ENCODE data around the gene HOXB1.
"Not testable (repeated sequence)": the region's sequence is repeated elsewhere in the genome, so short reads cannot be mapped to it uniquely, and the experiment has no call there.

Gene HOXB1

DNA sequence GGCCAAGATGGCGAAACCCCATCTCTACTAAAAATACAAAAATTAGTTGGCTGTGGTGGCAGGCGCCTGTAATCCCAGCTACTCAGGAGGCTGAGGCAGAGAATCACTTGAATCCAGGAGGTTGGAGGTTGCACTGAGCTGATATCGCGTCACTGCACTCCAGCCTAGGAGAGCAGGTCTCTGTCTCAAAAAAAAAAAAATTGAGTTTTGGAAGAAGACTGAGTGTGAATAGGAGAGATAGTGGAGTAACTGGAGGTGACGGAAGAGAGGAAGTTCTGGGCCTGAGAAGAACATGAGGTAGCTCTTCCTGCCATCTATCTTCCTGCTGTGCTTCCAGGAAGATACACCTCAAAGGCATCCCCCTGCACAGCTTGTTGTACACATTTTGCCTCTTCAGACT lies 11.4 kb downstream of the HOXB1 start:
- DNase-seq (ENCODE audit: low read depth in 2 of 2): no peak

GRCh38 chr17:48517478-48517877 lies 13.3 kb downstream of the HOXB1 start:
- no peak for DNase-seq (ENCODE audit: low read depth in 2 of 2)

DNA sequence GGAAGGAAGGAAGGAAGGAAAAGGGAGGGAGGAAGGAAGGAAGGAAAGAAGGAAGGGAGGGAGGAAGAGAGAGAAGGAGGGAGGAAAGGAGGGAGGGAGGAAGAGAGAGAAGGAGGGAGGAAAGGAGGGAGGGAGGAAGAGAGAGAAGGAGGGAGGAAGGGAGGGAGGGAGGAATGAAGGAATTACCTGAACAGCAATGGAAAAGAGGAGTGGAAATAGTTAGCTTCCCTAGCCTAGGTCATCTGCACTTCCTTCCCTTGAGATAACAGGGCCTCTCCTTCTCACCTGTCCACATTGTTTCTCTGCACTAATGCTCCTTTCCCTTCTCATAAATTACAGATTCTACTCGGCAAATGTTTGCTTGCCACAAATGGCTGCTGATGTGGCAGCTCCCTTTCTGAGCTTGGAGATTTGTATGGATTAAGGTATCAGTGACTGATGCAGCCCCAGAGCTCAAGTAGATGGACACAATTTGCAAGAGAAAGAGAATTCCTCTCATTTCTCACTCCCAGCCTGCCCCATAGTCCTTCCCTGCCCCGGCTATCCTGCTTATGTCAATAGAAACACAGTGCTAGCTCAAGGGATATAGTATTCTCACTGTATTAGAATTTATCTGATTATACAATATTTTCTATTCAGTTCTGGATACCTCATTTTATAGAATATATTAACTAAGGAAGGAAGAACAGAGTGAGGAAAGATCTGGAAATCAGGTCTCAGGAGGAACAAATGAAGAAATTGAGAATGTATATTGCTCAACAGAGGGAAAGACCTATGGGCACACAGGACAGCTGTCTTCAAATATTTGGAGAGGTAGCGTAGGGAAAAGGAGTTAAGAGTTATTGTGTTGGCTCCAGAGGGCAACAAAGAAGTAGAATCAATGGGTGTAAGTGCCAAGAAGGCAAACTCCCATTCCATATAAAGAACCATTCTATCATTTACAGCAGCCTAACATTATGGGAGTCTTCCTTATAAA lies 14.6 kb downstream of the HOXB1 start:
- DNase-seq (ENCODE audit: low read depth in 2 of 2): no peak

- no peak for DNase-seq (ENCODE audit: low read depth in 2 of 2)
Observed at GRCh38 chr17:48514477-48514876, 16.3 kb downstream of the HOXB1 start.

GRCh38 chr17:48513666-48514455 lies 16.9 kb downstream of the HOXB1 start:
- DNase-seq (ENCODE audit: low read depth in 2 of 2): no peak

DNA sequence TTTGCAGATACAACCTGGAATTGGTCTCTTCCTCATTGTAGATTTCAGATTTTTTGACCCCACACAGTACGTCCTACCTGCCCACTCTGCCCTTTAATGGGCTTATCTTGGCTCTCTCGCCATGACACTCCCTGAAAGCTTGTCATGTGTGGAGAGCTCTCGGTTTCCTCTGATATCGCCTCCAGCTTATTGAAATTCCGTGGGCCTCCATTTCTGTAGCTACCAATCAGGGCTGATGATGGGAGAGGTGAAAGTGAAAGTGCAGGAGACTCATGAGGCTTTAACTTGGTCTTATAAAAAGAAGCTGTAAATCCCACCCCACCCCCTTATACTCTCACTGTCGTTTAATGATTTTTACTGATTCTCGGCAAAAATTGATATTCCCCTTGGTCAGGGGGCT lies 17.7 kb downstream of the HOXB1 start:
- no peak for DNase-seq (ENCODE audit: low read depth in 2 of 2)

DNA sequence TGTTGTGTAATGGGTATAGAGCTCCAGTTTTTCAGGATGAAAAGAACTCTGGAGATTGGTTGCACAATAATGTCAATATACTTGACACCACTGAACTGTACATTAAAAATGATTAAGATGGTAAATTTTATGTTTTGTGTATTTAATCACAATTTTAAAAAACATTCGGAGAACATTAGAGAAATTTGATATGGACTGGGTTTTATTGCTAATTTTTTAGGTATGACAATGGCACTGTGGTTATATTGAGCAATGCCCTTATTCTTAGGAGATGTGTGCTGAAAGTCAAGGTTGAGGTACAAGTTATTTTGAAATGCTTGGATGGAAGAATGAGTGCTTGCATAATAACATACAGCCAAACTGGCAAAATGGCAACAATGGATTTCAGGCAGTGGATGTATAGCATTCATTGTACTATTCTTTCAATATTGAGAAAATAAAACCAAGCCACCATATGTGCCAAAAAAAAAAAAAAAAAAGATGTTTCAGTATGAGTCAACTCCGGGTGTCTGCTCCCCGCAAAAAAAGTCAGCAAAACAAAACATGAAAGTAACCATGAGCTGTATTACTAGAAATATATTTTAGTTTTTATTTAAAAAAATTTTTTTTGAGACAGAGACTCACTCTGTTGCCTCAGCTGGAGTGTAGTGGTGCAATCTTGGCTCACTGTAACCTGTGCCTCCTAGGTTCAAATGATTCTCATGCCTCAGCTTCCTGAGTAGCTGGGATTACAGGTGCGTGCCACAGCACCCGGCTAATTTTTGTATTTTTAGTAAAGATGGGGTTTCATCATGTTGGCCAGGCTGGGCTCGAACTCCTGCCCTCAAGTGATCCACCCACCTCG lies 19.8 kb downstream of the HOXB1 start:
- DNase-seq (ENCODE audit: low read depth in 2 of 2): no peak

DNA sequence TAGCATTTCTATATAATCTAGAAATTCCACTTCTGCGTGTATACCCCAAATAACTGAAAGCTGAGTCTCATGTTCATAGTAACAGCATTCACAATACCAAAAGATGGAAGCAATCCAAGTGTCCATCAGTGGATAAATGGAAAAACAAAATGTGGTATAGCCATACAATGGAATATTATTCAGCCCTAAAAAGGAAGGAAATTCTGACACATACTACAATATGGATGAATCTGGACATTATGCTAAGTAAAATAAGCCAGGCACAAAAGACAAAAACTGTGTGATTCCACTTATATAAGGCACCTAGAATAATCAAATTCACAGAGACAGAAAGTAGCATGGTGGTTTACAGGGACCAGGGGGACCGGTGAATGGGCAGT lies 20.4 kb downstream of the HOXB1 start:
- DNase-seq (ENCODE audit: low read depth in 2 of 2): no peak

GRCh38 chr17:48509708-48510107 lies 21.1 kb downstream of the HOXB1 start:
- DNase-seq (ENCODE audit: low read depth in 2 of 2): not testable (repeated sequence)

- no peak for DNase-seq (ENCODE audit: low read depth in 2 of 2)
Observed at GRCh38 chr17:48506246-48506645, 24.6 kb downstream of the HOXB1 start.

DNA sequence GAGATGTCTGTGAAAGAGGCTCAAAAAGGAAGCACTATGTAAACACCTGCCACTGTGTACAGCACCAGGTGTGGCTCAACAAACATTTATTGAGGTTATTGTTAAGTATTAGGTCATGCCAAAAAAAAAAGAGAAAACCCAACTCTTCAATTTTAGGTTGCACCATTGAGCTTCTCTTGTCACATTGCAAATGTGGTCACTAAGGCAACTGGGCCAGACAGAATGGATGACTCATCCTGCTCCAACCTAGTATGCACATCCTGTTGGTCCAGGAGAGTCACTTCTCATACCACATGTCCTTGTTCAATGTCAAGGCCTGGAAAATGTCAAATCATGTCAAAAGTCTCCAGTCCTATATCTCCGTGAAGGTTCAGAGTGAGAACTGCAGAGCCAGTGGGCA lies 25.0 kb downstream of the HOXB1 start:
- DNase-seq (ENCODE audit: low read depth in 2 of 2): peak in 1 of 2 donors; percentile 21

- no peak for DNase-seq (ENCODE audit: low read depth in 2 of 2)
Observed at GRCh38 chr17:48504953-48505352, 25.9 kb downstream of the HOXB1 start.

GRCh38 chr17:48503747-48504146 lies 27.1 kb downstream of the HOXB1 start:
- DNase-seq (ENCODE audit: low read depth in 2 of 2): no peak

- DNase-seq (ENCODE audit: low read depth in 2 of 2): no peak
Observed at GRCh38 chr17:48502901-48503300, 27.9 kb downstream of the HOXB1 start.

- no peak for DNase-seq (ENCODE audit: low read depth in 2 of 2)
Observed at GRCh38 chr17:48502312-48502711, 28.5 kb downstream of the HOXB1 start.

DNA sequence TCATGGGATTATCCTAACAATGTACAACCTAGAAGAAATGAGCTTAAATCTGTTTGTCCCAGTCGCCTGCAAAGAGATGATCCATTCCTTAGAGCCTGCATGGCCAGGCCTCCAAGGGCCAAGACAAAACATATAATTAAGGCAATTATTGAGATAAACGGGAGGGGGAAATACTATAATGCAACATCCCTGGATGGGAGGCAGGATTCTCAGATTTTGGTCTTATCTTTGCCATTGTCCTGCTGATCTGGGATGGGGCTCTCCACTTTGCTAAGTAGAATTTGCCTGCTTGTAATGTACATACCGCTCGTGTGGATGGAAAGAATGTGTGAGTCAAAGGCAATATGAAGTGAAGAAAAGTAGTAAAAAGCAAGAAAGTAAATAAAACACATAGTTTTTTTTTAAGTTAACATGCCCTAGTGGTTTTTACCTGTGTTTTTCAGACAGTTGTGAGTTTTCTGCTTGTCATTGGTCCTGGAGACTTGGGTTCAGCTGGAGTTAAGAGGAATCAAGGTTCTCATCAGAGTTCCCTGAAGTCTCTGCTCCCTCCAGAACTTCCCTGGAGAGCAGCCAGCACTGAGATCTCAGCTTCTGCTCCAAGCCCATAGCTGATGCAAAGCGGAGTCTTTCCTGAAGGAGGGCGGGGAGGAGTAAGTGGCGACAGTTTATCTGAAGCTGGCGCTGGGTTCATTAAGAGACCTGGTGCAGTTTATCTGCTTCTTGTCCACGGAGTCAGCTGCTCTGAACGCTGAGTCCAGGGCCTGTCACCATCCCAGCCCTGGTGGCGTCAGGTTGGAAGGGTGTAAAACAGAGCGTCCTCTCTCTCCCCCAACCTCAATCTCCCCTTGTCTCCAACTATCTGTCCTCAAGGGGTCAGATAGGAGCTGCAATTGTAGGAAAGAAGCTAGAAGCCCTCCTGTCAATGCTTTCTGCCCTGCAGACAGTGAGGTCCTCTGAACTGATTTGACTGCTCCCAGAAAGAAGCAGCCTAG lies 30.1 kb downstream of the HOXB1 start:
- DNase-seq (ENCODE audit: low read depth in 2 of 2): no peak

GRCh38 chr17:48499735-48500434 lies 30.9 kb downstream of the HOXB1 start:
- DNase-seq (ENCODE audit: low read depth in 2 of 2): no peak

- no peak for DNase-seq (ENCODE audit: low read depth in 2 of 2)
Observed at GRCh38 chr17:48499248-48499647, 31.6 kb downstream of the HOXB1 start.

- DNase-seq (ENCODE audit: low read depth in 2 of 2): no peak
Observed at GRCh38 chr17:48498164-48498850, 32.5 kb downstream of the HOXB1 start.
